SK-N-SH (cell line): ENCODE results near the gene SLC6A3. TPM values are rescaled to one million over a fixed set of nuclear protein-coding genes. Genes with fewer than 3 reads are reported as not detected.

Experiments
- CTCF ChIA-PET: fragments of 300-600, 350-600 bp; formaldehyde crosslinking; extraction: SDS; loops from one replicate; lab custom pipeline; 2021; lab: Yijun Ruan, JAX
- POLR2A ChIA-PET: fragments of 350-600 bp; sonication (Branson Sonifier 250); formaldehyde crosslinking; extraction: SDS; loops from one replicate; lab custom pipeline; 2020; ENCODE audit warnings: antibody characterized with exemption, inconsistent platforms; lab: Yijun Ruan, JAX
- DNase-seq: peaks from one replicate; pipeline ENCODE4 v3.0.0; 2012
- H2AFZ ChIP-seq: fragments of 200-600 bp; sonication (generic); 2 replicates; pipeline ENCODE4 v1.8.1; 2016; ENCODE audit warnings: antibody characterized with exemption, mild to moderate bottlenecking, low read depth
- H3F3A ChIP-seq: fragments of 200-600 bp; sonication (generic); replicated peaks from 2 replicates; pipeline ENCODE3; 2016; ENCODE audit warnings: antibody characterized with exemption, mild to moderate bottlenecking; ENCODE audit not compliant: insufficient read depth
- H3K27ac ChIP-seq, 2 experiments: fragments of 200-500 bp in 1 of 2; fragments of 200-600 bp in 1 of 2; sonication (Bioruptor generic) in 1 of 2; sonication (generic), shearing (Covaris generic) in 1 of 2; 2 replicates each; pipeline versions ENCODE4 v1.5.1 to v1.6.1; 2014 to 2016; ENCODE audit warnings: low read depth in 2 of 2, inconsistent platforms in 1 of 2, low read length in 1 of 2, mild to moderate bottlenecking in 1 of 2, mixed read lengths in 1 of 2
- H3K27me3 ChIP-seq: fragments of 200-600 bp; sonication (generic), shearing (Covaris generic); 2 replicates; pipeline ENCODE4 v1.6.1; 2016; ENCODE audit warnings: mixed run types; ENCODE audit not compliant: insufficient read depth
- H3K36me3 ChIP-seq, 2 experiments: fragments of 200-500 bp in 1 of 2; fragments of 200-600 bp in 1 of 2; sonication (Bioruptor generic) in 1 of 2; sonication (generic) in 1 of 2; replicated peaks in 1 of 2; 2 replicates each; pipeline versions ENCODE3 to v1.5.1; 2014 to 2016; ENCODE audit warnings: low read length in 1 of 2, mild to moderate bottlenecking in 1 of 2; ENCODE audit not compliant: insufficient read depth in 2 of 2, control insufficient read depth in 1 of 2
- H3K4me1 ChIP-seq, 2 experiments: fragments of 200-500 bp in 1 of 2; fragments of 200-600 bp in 1 of 2; sonication (Bioruptor generic) in 1 of 2; sonication (generic), shearing (Covaris generic) in 1 of 2; 2 replicates each; pipeline versions ENCODE4 v1.5.1 to v1.6.1; 2014 to 2016; ENCODE audit warnings: low read depth in 1 of 2, low read length in 1 of 2, mixed run types in 1 of 2; ENCODE audit not compliant: insufficient read depth in 2 of 2, control insufficient read depth in 1 of 2
- H3K4me2 ChIP-seq: fragments of 200-600 bp; sonication (generic), shearing (Covaris generic); 2 replicates; pipeline ENCODE4 v1.6.1; 2017; ENCODE audit warnings: mixed run types
- H3K4me3 ChIP-seq, 2 experiments: fragments of 200-500 bp in 1 of 2; fragments of 200-600 bp in 1 of 2; sonication (Bioruptor generic) in 1 of 2; sonication (generic), shearing (Covaris generic) in 1 of 2; 2 replicates each; pipeline versions ENCODE4 v1.5.1 to v1.8.1; 2014 to 2016; ENCODE audit warnings: low read depth in 2 of 2, inconsistent platforms in 1 of 2, low read length in 1 of 2, mild to moderate bottlenecking in 1 of 2, mixed read lengths in 1 of 2, moderate library complexity in 1 of 2
- H3K79me2 ChIP-seq: fragments of 200-600 bp; sonication (generic); 2 replicates; pipeline ENCODE4 v1.8.1; 2017; ENCODE audit warnings: mild to moderate bottlenecking; ENCODE audit not compliant: insufficient read depth
- H3K9ac ChIP-seq: fragments of 200-600 bp; sonication (generic); 2 replicates; pipeline ENCODE4 v1.6.1; 2017; ENCODE audit warnings: mixed run types
- H3K9me2 ChIP-seq: fragments of 200-600 bp; sonication (generic); 2 replicates; pipeline ENCODE4 v1.6.1; 2017; ENCODE audit warnings: mixed run types
- H3K9me3 ChIP-seq: fragments of 200-600 bp; sonication (generic); 2 replicates; pipeline ENCODE4 v1.6.1; 2017; ENCODE audit warnings: mixed run types, mild to moderate bottlenecking, moderate library complexity
- H4K20me1 ChIP-seq: fragments of 200-600 bp; sonication (generic); 2 replicates; pipeline ENCODE4 v1.6.1; 2017; ENCODE audit warnings: mild to moderate bottlenecking, mixed run types; ENCODE audit not compliant: insufficient read depth
- CHD2 ChIP-seq: fragments of 150-350 bp; IDR thresholded peaks from 2 replicates; pipeline ENCODE4 v1.6.1; 2018; ENCODE audit warnings: low read length; ENCODE audit not compliant: partially characterized antibody
- FOXM1 ChIP-seq: IDR thresholded peaks from 2 replicates; pipeline ENCODE4 v1.4.0; 2012; ENCODE audit warnings: low read depth, mild to moderate bottlenecking
- JUND ChIP-seq: IDR thresholded peaks from 2 replicates; pipeline ENCODE4 v1.4.0; 2012
- RCOR1 ChIP-seq: fragments of 150-350 bp; IDR thresholded peaks from 2 replicates; pipeline ENCODE4 v1.6.1; 2017; ENCODE audit warnings: antibody characterized with exemption, low read length
- RXRA ChIP-seq: IDR thresholded peaks from 2 replicates; pipeline ENCODE4 v1.4.0; 2012; ENCODE audit warnings: low read depth, mild to moderate bottlenecking, borderline replicate concordance
- TCF12 ChIP-seq: IDR thresholded peaks from 2 replicates; pipeline ENCODE4 v1.4.0; 2012
- TEAD4 ChIP-seq: IDR thresholded peaks from 2 replicates; pipeline ENCODE4 v1.4.0; 2012; ENCODE audit warnings: mild to moderate bottlenecking, borderline replicate concordance; ENCODE audit not compliant: insufficient read depth
- WGBS: methylation state at CpG from one replicate; pipeline ENCODE4 v1.1.6; 2017; ENCODE audit warnings: low lambda C conversion rate; 5-methylcytosine and 5-hydroxymethylcytosine counted together
- polyA plus RNA-seq, 3 experiments: library from polyadenylated mRNA; depleted of rRNA; stranded (reverse); fragments of >200 nt; gene quantifications; 2 replicates each; pipeline ENCODE4 v1.2.3, GENCODE V29; 2012
- TF ChIP-seq, protein P1 (sequence below): fragments of 150-350 bp; IDR thresholded peaks from 2 replicates; pipeline ENCODE4 v1.6.1; 2017; ENCODE audit warnings: antibody characterized with exemption, low read length, low read depth, borderline replicate concordance
- TF ChIP-seq, protein P2 (sequence below): IDR thresholded peaks from 2 replicates; pipeline ENCODE4; 2012
- TF ChIP-seq, protein P3 (sequence below): IDR thresholded peaks from 2 replicates; pipeline ENCODE4 v1.4.0; 2012; ENCODE audit warnings: low read depth
- TF ChIP-seq, protein P4 (sequence below): IDR thresholded peaks from 2 replicates; pipeline ENCODE4 v1.4.0; 2012; ENCODE audit warnings: low read depth, borderline replicate concordance
- TF ChIP-seq, protein P5 (sequence below): fragments of 150-350 bp; IDR thresholded peaks from 2 replicates; pipeline ENCODE4 v1.6.1; 2016; ENCODE audit warnings: mild to moderate bottlenecking, low read depth, low read length

SLC6A3 gene
- polyA plus RNA-seq, 1 of the 3 experiments (the other 2 are of a cell fraction) = not detected

DNA sequence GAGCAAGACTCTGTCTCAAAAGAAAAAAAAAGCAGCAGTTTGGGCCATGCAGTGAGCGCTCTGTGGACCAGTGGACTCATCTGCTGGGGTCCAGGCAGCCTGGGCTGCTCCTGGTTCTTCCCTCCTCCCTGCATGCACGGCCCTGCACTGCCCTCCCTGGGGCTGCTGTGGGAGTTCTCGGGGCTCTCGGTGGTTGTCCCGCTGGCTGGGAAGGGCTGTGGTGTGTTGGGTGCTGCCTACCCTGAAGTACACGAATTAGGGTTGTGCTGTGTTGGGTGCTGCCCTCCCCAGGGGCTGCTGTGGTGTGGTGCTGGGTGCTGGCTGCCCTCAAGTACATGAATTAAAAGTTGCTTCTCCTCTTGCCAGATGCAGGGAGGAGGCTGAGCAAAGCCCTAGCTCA is 82.1 kb downstream of the SLC6A3 start:
- Histone ChIP-seq H2AFZ (no peak overlapping the region), H3K9me3 (no peaks in the 10 kb centered on the region), H3K36me3 (no peaks in the 10 kb centered on the region), H3K4me2 (peak overlapping the region; percentile 72), H3K9me2 (no peaks in the 10 kb centered on the region), H3K27me3 (peaks cover 94% of the 10 kb centered on the region), H3F3A (no peaks in the 10 kb centered on the region), H3K9ac (no peak overlapping the region), H3K27ac (no peak overlapping the region), H4K20me1 (no peaks in the 10 kb centered on the region), H3K4me3 (no peak overlapping the region; a peak in 2 of 4 replicates), H3K79me2 (no peaks in the 10 kb centered on the region), H3K4me1 (no peaks in the 10 kb centered on the region)
- DNase-seq = no peak
- ChIA-PET POLR2A (no interaction called here), CTCF (no interaction called here)
- WGBS = 0% methylated on average over 5 of the region's 6 CpGs
- TF ChIP-seq TCF12 (no peak), JUND (no peak)
- TF ChIP-seq, protein P1, sequence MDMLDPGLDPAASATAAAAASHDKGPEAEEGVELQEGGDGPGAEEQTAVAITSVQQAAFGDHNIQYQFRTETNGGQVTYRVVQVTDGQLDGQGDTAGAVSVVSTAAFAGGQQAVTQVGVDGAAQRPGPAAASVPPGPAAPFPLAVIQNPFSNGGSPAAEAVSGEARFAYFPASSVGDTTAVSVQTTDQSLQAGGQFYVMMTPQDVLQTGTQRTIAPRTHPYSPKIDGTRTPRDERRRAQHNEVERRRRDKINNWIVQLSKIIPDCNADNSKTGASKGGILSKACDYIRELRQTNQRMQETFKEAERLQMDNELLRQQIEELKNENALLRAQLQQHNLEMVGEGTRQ = no peak

DNA sequence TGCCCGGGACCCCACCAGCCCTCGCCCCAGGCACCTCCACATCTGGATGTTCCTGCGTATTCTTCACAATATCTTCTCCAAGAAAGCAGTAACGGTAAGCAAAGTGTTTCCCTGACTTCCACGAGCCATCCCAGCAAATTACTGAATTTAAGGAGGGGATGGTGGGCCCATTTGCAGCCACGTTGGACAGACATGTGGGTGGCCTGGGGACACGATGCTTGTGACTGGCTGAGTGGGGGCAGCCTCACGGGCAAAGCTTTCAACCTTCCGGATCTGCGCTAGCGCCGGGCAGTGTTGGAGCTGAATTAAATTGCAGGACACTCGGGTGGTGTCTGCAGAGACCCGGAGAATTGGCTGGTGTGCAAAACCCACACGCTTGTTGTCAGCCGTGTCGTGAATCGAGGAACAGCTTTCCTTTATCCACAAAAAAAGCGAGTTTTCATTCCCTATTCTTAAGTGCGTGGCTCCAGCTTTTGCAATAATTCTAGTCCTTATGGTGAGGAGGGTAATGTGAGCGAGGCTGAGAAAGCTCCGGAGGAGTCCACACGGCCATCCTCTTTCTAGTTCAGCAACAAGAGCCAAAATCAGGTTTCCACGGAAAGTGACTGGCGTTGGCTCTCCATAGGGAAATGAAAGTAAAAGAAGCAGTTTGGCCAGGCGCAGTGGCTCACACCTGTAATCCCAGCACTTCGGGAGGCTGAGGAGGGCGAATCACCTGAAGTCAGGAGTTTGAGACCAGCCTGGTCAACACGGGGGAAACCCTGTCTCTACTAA is 82.8 kb downstream of the SLC6A3 start:
- Histone ChIP-seq H3K4me3 (peak overlapping the region in 1 of 2 experiments; percentile 33; a peak in 2 of 4 replicates), H2AFZ (no peak overlapping the region), H3K27me3 (peaks cover 94% of the 10 kb centered on the region), H3K36me3 (no peaks in the 10 kb centered on the region), H3F3A (no peaks in the 10 kb centered on the region), H4K20me1 (no peaks in the 10 kb centered on the region), H3K9me2 (no peaks in the 10 kb centered on the region), H3K9ac (no peak overlapping the region), H3K4me1 (no peaks in the 10 kb centered on the region), H3K4me2 (peak overlapping the region; percentile 72), H3K9me3 (no peaks in the 10 kb centered on the region), H3K27ac (no peak overlapping the region), H3K79me2 (no peaks in the 10 kb centered on the region)
- ChIA-PET POLR2A (no interaction called here), CTCF (interaction anchor here (1.4 kb wide), 1 partner anchor 18 kb away, joined by 5 read pairs; no protein-coding TSS in a partner anchor)
- DNase-seq = no peak
- WGBS = 15% methylated on average over 24 of the region's 29 CpGs
- TF ChIP-seq, protein P2, sequence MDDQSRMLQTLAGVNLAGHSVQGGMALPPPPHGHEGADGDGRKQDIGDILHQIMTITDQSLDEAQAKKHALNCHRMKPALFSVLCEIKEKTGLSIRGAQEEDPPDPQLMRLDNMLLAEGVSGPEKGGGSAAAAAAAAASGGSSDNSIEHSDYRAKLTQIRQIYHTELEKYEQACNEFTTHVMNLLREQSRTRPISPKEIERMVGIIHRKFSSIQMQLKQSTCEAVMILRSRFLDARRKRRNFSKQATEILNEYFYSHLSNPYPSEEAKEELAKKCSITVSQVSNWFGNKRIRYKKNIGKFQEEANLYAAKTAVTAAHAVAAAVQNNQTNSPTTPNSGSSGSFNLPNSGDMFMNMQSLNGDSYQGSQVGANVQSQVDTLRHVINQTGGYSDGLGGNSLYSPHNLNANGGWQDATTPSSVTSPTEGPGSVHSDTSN = no peak
- TF ChIP-seq RCOR1 = no peak
- TF ChIP-seq, protein P3, sequence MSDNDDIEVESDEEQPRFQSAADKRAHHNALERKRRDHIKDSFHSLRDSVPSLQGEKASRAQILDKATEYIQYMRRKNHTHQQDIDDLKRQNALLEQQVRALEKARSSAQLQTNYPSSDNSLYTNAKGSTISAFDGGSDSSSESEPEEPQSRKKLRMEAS = no peak
- TF ChIP-seq, all 33 proteins: peak for 0

DNA sequence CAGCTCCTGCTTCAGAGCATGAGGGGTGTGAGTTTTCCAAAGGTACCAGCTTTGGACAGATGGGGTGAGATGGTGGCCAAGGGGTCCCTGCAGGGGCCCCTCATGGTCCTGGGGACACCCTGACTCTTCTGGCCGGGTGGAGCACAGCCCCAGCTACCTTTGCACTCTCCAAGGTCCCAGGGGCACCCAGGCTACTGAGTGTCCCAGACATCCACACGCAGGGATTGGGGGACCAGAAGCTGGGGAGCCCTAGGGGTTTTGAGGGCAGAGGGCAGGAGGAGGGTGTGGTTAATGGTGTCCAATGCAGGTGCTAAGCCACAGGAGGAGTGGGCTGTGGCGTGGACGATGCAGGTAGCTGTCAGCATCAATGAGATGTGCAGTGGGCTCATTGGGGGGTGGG is 84.4 kb downstream of the SLC6A3 start:
- 8% methylated on average over 3 of the region's 4 CpGs for WGBS
- CTCF ChIA-PET = interaction anchor here (0.9 kb wide), 1 partner anchor 107 kb away, joined by 3 read pairs; no protein-coding TSS in a partner anchor
- TF ChIP-seq RXRA (no peak), FOXM1 (no peak), JUND (no peak), TEAD4 (no peak), CHD2 (no peak)
- TF ChIP-seq, protein P4, sequence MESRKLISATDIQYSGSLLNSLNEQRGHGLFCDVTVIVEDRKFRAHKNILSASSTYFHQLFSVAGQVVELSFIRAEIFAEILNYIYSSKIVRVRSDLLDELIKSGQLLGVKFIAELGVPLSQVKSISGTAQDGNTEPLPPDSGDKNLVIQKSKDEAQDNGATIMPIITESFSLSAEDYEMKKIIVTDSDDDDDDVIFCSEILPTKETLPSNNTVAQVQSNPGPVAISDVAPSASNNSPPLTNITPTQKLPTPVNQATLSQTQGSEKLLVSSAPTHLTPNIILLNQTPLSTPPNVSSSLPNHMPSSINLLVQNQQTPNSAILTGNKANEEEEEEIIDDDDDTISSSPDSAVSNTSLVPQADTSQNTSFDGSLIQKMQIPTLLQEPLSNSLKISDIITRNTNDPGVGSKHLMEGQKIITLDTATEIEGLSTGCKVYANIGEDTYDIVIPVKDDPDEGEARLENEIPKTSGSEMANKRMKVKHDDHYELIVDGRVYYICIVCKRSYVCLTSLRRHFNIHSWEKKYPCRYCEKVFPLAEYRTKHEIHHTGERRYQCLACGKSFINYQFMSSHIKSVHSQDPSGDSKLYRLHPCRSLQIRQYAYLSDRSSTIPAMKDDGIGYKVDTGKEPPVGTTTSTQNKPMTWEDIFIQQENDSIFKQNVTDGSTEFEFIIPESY = no peak
- TF ChIP-seq, protein P5, sequence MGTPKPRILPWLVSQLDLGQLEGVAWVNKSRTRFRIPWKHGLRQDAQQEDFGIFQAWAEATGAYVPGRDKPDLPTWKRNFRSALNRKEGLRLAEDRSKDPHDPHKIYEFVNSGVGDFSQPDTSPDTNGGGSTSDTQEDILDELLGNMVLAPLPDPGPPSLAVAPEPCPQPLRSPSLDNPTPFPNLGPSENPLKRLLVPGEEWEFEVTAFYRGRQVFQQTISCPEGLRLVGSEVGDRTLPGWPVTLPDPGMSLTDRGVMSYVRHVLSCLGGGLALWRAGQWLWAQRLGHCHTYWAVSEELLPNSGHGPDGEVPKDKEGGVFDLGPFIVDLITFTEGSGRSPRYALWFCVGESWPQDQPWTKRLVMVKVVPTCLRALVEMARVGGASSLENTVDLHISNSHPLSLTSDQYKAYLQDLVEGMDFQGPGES = no peak

More for the DNA sequence above, 84.4 kb downstream of the SLC6A3 start:
- Histone ChIP-seq H3K9me3 (no peaks in the 10 kb centered on the region), H3K36me3 (no peaks in the 10 kb centered on the region), H3K4me2 (no peak overlapping the region), H3K9ac (no peak overlapping the region), H2AFZ (no peak overlapping the region), H3F3A (no peaks in the 10 kb centered on the region), H3K27ac (no peak overlapping the region), H3K4me1 (no peaks in the 10 kb centered on the region), H4K20me1 (no peaks in the 10 kb centered on the region), H3K79me2 (no peaks in the 10 kb centered on the region), H3K4me3 (no peak overlapping the region), H3K9me2 (no peaks in the 10 kb centered on the region), H3K27me3 (peaks cover 95% of the 10 kb centered on the region)
- no peak for DNase-seq
- POLR2A ChIA-PET = no interaction called here
